HL-60 (cell line): ENCODE measurements around the gene SLC35E3.

Source experiments
- POLR2AphosphoS5 ChIP-seq: IDR thresholded peaks from 2 replicates; pipeline ENCODE4 v1.6.1; 2012; ENCODE audit warnings: low read depth
- SPI1 ChIP-seq: IDR thresholded peaks from 2 replicates; pipeline ENCODE4 v1.6.1; 2012; ENCODE audit warnings: low read depth, mild to moderate bottlenecking, borderline replicate concordance
- TF ChIP-seq, protein P1 (sequence below): IDR thresholded peaks from one replicate; pipeline ENCODE4 v1.5.1; 2011; ENCODE audit warnings: low read length, control low read depth, inconsistent platforms; ENCODE audit not compliant: insufficient read depth
- TF ChIP-seq, protein P2 (sequence below): IDR thresholded peaks from 2 replicates; pipeline ENCODE4 v1.6.1; 2012; ENCODE audit warnings: low read depth; ENCODE audit not compliant: insufficient replicate concordance

DNA sequence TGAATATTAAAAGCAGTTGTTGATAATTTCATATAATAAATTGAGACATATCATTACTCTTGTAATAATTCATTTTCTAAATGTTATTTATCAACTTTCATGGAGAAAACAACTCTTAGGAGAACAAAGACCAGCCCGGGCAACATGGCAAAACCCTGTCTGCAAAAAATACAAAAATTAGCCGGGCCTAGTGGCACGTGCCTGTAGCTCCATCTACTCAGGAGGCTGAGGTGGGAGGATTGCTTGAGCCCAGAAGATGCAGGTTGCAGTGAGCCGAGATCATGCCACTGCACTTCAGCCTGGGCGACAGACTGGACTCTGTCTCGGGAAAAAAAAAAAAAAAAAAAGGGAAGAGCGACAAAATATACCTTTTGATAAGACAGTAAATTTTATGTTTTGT, 21.2 kb downstream of the SLC35E3 start:
- TF ChIP-seq, protein P1, sequence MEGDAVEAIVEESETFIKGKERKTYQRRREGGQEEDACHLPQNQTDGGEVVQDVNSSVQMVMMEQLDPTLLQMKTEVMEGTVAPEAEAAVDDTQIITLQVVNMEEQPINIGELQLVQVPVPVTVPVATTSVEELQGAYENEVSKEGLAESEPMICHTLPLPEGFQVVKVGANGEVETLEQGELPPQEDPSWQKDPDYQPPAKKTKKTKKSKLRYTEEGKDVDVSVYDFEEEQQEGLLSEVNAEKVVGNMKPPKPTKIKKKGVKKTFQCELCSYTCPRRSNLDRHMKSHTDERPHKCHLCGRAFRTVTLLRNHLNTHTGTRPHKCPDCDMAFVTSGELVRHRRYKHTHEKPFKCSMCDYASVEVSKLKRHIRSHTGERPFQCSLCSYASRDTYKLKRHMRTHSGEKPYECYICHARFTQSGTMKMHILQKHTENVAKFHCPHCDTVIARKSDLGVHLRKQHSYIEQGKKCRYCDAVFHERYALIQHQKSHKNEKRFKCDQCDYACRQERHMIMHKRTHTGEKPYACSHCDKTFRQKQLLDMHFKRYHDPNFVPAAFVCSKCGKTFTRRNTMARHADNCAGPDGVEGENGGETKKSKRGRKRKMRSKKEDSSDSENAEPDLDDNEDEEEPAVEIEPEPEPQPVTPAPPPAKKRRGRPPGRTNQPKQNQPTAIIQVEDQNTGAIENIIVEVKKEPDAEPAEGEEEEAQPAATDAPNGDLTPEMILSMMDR, result no peak
- TF ChIP-seq POLR2AphosphoS5, result no peak
- TF ChIP-seq SPI1, result no peak
- TF ChIP-seq, protein P2, sequence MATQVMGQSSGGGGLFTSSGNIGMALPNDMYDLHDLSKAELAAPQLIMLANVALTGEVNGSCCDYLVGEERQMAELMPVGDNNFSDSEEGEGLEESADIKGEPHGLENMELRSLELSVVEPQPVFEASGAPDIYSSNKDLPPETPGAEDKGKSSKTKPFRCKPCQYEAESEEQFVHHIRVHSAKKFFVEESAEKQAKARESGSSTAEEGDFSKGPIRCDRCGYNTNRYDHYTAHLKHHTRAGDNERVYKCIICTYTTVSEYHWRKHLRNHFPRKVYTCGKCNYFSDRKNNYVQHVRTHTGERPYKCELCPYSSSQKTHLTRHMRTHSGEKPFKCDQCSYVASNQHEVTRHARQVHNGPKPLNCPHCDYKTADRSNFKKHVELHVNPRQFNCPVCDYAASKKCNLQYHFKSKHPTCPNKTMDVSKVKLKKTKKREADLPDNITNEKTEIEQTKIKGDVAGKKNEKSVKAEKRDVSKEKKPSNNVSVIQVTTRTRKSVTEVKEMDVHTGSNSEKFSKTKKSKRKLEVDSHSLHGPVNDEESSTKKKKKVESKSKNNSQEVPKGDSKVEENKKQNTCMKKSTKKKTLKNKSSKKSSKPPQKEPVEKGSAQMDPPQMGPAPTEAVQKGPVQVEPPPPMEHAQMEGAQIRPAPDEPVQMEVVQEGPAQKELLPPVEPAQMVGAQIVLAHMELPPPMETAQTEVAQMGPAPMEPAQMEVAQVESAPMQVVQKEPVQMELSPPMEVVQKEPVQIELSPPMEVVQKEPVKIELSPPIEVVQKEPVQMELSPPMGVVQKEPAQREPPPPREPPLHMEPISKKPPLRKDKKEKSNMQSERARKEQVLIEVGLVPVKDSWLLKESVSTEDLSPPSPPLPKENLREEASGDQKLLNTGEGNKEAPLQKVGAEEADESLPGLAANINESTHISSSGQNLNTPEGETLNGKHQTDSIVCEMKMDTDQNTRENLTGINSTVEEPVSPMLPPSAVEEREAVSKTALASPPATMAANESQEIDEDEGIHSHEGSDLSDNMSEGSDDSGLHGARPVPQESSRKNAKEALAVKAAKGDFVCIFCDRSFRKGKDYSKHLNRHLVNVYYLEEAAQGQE, result no peak
